OCI-M2 (cell line): Measurements from ENCODE around the gene NTN5.

ENCODE experiments used
- DNase-seq: peaks from one replicate; lab custom pipeline; 2025; ENCODE audit not compliant: unreplicated experiment; lab: John Stamatoyannopoulos, UW

Gene NTN5

DNA sequence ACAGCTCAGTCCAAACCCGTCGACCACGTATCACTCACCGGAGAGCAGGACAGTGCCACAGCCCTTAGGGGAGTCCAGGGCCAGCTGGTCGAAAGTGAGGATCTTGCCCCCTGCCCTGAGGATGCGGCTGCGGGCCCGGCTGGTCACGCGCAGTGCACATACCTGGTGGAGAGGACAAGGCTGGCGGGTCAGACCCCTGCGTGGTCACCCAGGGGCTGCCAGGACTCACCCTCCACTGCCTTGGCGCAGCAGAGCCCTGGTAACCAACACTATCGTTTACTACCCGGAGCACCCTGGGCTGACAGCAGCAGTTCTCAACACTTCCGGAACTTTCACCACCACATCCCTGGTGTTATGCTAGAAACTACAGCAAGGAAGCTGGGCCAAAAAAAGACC is 56.8 kb downstream of the NTN5 start:
- DNase-seq: no peak

DNA sequence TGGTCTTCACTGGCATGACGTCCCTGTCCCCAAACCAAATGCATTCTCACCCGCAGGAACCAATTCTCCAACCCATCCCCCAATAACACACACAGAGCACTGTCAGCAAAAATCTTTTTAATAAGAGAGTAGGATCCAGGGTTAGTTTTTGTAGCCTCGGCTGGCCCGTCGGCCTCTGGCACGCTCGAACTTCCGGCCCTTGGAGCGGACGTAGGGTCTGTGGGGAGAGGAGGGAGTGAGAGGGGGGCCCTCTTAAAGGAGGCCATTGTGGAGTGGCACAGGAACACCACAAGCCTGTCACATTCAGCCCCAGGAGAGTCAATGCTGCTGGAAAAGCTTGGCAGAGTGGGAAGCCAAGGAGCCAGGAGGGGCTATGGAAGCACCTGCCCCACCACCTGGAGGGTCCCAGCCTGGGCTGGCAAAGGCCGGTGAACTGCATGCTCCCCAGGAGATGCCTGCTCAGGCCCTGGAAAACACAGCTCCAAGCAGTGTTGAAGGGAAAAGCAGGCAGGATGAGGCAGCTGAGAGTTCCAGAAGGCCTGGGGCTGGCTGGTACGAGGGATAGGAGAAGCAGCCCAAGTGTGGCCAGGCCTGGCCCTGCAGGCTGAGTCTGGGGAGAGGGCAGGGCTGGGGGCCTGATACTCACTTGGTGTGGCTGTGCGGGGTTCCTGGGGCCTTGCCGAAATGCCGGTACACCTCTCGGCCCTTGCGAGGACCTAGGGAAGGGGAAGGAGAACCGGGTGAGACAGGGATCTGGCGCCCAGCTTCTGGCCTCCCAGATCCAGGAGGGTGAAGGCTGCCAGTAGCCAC is 57.4 kb downstream of the NTN5 start:
- DNase-seq: no peak

DNA sequence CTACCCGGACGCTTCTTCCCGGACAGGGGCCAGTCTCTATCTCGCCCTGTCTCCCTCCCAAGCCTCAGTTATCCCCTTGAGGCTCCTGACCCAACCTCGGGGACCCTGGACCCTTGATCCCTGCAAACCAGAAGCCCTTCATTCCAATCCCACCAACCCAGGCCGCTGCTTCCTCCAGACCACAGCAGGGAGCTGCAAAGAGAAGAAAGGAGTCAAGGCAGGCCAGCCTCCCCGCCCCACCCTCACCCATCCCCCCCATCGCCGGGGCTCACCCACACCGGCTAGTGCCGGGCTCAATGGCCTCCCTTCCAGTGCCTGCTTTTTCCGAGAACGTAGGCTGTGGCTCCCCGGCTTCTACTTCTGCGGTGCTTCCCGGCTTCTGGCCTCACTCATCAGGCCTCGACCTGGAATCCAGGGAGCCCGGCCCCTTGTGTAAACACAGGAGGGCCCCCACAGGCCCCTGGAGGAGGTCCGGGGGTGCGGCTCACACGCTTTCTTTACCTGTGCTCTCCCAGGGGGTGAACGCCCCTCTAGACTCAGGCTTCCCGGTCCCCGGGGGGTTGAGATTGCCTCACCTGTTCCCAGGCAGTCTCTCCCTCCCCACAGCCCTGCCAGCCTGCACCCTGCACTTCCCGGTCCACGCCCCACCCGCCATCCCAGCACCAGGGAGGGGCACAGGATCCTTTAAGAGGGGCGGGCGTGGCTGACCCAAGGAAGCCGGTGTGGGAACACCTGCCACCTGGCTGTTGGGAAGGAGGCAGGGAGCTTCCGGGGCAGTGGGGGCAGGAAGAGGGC is 58.2 kb downstream of the NTN5 start, which contains the start of gene FAM83E:
TSS of gene FAM83E (minus strand) at position 641 of the 795 bp plus-strand sequence. CDS start 1,704 bp downstream, outside the sequence.
- no peak for DNase-seq

DNA sequence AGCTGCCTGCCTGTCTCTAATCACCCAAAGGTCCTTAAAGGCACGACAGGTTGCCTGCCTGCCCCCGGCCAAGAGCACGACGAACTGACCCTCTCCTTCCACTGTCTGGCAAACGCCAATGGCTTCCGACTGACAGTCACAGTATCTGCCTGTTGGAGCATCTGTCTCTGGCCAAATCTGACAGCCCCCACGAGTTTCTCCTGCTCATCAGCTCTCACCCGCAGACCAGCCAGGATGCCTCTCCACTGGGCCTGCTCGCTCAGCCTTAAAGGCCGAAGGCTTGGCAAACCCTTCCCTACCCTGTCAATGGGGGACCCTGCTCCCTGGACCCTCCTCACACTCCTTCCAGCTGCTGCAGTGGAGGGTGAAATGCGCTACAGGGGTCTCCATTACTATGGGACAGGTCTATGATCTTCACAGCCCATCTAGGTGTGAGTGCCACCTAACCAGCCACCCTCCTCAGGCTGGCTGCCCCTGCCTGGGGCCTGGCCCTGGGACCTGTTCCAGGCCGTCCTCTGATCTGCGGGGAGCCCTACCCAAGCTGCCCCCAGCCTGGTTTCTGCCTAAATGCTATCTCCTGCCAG is 58.9 kb downstream of the NTN5 start:
- DNase-seq: no peak

DNA sequence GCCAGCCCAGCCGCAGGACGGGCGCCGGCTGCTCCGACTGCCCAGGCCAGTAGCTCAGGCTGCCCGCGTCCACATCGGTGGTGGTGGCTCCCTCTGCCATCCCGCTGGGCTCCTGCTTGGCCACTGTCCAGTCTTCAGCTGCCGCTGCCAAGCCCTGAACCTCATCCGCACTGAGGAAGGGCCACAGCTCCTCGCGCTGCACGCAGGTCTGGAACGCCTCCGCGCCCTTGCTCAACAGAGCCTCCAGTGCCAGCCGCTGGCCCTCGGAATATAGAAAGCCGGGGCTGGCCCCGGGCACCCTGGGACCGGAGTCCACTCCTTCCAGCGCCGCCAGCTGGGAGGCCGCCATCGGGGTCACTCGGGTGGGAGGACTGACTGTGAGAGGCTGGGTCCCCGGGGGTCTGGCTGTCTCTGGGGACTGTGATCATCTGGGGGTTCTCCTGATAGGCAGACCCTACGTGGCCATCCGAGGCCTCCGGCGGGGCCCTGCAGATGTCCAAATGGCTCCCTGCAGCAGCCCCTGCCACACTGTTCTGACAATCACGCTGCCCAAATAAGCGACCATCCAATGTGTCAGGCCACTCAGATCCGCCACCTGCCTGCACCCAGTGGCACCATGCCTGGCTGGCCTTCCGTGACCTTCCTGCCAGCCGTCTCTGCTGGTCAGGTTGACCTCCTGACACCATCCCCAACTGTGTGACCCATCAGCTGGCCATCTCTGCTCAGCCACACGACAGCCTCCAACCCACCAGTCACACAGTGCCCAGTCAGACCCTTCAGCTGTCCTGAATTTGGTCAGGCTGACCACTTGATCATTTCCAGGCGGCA is 59.6 kb downstream of the NTN5 start:
- DNase-seq: no peak

DNA sequence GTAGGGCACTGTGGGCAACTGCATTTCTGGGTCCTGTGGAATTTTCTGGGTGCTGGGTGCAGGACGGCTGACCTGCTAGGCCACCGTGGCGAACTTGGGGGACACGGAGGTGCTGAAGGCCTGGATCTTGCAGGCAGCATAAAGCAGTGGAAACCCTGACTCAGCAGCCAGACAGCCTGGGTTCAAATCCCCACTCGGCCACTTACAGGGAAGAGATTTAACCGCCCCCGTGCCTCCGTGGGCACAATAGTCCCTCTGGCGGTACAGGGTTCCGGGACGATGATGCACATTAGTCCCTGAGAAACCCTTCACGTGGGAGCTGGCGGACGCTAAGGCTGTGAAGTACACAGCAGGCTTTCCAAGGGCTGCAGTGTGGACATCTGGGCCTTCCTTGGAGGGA is 60.9 kb downstream of the NTN5 start:
- no peak for DNase-seq
